GM18951 (cell line): Measurements from ENCODE around the gene AMOTL2.

Source experiments
- POLR2A ChIP-seq: IDR thresholded peaks from 4 replicates; pipeline ENCODE4 v1.6.1; 2011; ENCODE audit warnings: mild to moderate bottlenecking; ENCODE audit not compliant: insufficient read length, insufficient read depth; ENCODE audit errors: extremely low read depth
- in situ Hi-C: fragments of 300-500 bp; cut with MboI; formaldehyde crosslinking; loops from one replicate; pipeline ENCODE4 v1.12.0; 2022; ENCODE audit warnings: low sequenced_read_pairs, mixed read lengths, inconsistent platforms; ENCODE audit not compliant: unreplicated experiment

The AMOTL2 gene

GRCh38 chr3:134311693-134312071 lies 62.6 kb downstream of the AMOTL2 start:
- TF ChIP-seq POLR2A, result no peak
- in situ Hi-C loops, result no loop called here

- in situ Hi-C loops, result no loop called here
- no peak for TF ChIP-seq POLR2A
Observed at GRCh38 chr3:134311265-134311664, 63.0 kb downstream of the AMOTL2 start.

- no peak for TF ChIP-seq POLR2A
- in situ Hi-C loops, result loop anchor here (5.0 kb wide), 1 partner anchor 162 kb away; no protein-coding TSS in a partner anchor
Observed at GRCh38 chr3:134309987-134310700, 64.1 kb downstream of the AMOTL2 start.

GRCh38 chr3:134308350-134308891 lies 65.8 kb downstream of the AMOTL2 start:
- TF ChIP-seq POLR2A, result no peak
- in situ Hi-C loops, result loop anchor here (5.0 kb wide), 1 partner anchor 164 kb away; no protein-coding TSS in a partner anchor

GRCh38 chr3:134307425-134307824 lies 66.8 kb downstream of the AMOTL2 start:
- no peak for TF ChIP-seq POLR2A
- in situ Hi-C loops, result loop anchor here (5.0 kb wide), 1 partner anchor 165 kb away; no protein-coding TSS in a partner anchor

- TF ChIP-seq POLR2A, result no peak
- in situ Hi-C loops, result loop anchor here (5.0 kb wide), 1 partner anchor 166 kb away; no protein-coding TSS in a partner anchor
Observed at GRCh38 chr3:134306320-134306719, 67.9 kb downstream of the AMOTL2 start.
